Neural progenitor cell (in vitro differentiated cells): ENCODE data around the gene KRT1.

Source experiments
- CTCF ChIP-seq: fragments of 200-600 bp; sonication (generic); IDR thresholded peaks from 2 replicates; pipeline ENCODE4 v1.5.1; 2017; ENCODE audit warnings: antibody characterized with exemption, mild to moderate bottlenecking
- EZH2 ChIP-seq: fragments of 200-600 bp; sonication (generic); IDR thresholded peaks from 2 replicates; pipeline ENCODE4 v1.6.1; 2017; ENCODE audit warnings: antibody characterized with exemption, mild to moderate bottlenecking, moderate library complexity
- EZH2phosphoT487 ChIP-seq: fragments of 200-600 bp; sonication (generic); IDR thresholded peaks from 2 replicates; pipeline ENCODE4 v1.6.1; 2017; ENCODE audit warnings: antibody characterized with exemption

- TF ChIP-seq CTCF: no peak
- TF ChIP-seq EZH2: no peak
- TF ChIP-seq EZH2phosphoT487: no peak
These were observed 17.3 kb downstream of the KRT1 start for GRCh38 chr12:52662918-52663229.
